HPDE6-E6E7 (cell line): ENCODE measurements around the gene BEGAIN.

Experiments used
- DNase-seq: peaks from one replicate; pipeline ENCODE4 v3.0.0; 2011; ENCODE audit warnings: missing footprints; ENCODE audit errors: extremely low spot score

Gene BEGAIN

DNA sequence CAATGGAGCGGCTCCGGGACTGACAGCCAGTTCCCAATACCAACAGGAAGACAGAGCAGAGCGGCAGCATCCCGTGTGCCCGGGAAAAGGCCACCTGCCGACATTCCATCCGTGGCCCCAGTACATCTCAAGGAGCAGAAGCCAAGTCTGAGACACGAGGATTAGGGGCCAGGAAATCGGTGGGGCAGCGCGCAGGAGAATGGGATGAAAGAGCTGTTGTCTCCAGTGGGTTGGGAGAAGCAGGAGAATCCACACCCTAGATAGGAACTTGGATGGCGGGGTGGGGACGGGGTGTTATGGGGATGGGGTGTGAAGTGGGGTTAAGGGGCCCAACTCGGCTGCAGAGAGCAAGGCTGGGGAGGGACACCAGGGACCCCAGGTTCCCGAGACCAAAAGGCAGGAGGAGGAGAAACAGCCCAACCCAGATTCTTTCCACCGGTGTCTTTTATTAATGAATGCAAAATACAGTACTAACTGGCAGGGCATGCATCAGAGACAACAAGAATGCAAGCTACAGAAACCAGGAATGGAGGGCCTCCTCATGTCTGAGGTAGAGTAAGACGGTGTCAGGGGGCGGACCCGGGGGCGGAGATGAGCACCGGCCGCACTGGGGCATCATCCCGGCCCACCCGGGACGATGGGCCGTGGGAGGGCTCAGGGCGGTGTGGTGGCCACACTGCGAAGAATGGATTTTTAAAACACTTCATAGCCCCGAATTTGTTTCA, 50.3 kb downstream of the BEGAIN start:
- DNase-seq: no peak

- DNase-seq: no peak
Observed at GRCh38 chr14:100536121-100536510, 51.1 kb downstream of the BEGAIN start.

DNA sequence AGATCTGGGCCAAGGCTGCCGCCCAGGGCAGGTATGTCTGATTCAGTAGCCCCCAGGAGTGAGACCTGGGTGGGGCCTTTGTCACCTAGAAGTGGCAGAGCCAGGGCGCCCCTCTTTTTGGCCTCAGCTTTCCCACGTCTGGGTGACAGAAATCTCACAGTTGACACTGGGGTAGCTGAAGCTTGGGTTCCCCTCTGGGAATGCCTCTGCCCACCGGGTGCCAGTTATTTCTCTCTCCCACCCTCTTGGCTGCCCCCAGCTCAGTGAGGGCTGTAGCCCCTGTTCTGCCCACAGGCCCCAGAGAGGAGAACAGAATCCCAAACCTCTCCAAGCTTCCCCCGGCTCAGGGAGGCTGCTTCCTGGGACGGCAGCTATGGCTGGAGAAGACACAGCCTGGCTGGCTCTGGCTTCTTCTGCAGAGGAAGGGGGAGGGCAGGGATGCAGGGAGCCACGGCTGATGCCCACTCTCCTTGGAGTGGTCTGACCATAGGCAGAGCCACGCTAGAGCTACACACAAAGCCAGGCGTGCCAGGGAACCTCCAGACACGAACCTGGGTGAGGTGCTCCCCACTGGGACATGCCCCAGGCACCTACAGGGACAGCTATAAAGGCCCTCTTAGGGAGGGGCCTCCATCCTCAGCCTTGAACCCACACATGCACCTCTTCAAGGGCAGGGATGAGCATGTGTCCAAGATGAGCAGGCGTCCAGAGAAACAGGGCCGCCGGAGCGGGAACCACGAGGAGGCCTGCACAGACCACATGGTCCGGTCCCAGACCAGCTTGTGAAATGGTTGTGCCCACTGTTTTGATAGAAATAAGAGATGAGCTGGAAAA, 51.7 kb downstream of the BEGAIN start:
- DNase-seq: no peak

DNA sequence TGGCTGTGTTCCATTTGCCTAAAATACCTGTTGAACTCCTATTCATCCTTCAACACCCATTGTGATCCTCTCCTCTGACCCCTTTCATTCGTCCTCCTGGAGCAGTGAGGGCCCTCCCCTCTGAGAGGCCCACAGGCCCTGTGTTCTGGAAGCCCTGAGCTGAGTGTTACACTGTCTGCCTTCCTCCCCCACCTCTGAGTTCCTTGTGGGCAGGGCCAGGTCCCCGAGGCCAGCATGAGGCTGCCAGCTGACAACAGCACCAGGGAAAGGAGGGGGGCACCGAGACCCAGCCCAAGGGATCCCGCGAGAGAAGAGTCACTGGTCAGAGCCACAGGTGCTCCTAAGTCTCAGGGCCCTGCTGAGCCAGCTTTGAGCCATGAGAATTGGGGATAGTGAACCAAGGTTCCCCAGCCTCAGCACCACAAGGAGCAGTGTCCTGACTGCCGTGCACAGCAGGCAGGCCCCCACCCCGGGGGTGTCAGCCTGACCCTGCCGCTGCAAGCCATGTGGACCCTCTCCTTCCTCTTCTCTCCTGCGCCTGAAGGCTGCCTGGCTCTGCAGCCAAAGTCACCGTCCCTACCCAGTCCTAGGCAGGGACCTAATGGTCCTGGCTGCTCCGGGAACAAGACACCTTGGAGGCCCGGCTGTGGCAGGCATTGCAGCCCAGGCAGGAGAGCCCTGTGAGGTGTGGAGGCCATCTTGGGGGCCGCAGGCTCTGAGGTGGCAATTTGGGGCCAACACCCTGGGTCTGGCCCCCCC, 52.5 kb downstream of the BEGAIN start:
- no peak for DNase-seq

DNA sequence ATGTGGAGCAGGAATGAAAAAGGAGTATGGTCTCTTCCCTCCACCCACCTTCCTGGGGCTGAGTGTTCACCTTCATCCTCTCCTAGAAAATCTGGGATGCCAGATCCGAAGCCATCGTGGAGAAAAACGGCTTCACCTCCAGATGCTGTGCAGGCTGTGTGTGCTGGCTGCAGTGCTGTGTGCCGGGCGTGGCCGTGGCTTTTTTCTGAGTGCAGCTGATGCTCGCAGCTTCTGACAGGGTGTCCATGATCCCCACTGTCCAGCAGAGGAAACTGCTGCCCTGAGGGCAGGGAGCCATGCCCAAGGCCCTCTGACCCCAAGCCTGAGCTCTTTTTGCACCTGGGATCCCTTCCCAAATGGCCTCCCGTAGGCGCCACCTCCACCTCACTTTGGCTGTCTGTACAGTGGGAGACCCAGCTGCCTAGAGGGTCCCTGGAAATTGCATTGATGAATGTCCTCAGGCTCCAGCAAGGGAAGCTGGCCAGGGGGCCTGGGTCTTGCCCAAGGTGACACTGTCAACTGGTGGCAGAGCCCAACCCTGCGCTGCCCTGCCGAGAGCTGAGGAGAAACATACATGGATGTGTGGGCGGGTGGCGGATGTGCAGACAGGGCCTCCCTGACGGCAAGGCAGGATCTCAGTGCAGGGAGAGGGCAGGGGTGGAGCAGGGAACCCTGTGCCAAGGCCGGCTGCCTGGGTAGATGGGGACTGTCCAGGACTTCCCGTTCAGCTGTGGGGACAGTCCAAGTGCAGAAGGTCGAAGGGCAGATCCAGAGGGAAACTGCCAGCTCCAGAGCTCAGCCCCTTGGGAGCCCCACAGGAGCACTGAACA, 53.3 kb downstream of the BEGAIN start:
- DNase-seq: no peak

GRCh38 chr14:100532906-100533655, 54.1 kb downstream of the BEGAIN start:
- DNase-seq: no peak

- no peak for DNase-seq
Observed at GRCh38 chr14:100532154-100532861, 54.9 kb downstream of the BEGAIN start.

- no peak for DNase-seq
Observed at GRCh38 chr14:100531152-100532121, 55.8 kb downstream of the BEGAIN start.

GRCh38 chr14:100530270-100531072, 56.7 kb downstream of the BEGAIN start:
- no peak for DNase-seq

- DNase-seq: no peak
Observed at GRCh38 chr14:100529561-100530031, 57.6 kb downstream of the BEGAIN start.

DNA sequence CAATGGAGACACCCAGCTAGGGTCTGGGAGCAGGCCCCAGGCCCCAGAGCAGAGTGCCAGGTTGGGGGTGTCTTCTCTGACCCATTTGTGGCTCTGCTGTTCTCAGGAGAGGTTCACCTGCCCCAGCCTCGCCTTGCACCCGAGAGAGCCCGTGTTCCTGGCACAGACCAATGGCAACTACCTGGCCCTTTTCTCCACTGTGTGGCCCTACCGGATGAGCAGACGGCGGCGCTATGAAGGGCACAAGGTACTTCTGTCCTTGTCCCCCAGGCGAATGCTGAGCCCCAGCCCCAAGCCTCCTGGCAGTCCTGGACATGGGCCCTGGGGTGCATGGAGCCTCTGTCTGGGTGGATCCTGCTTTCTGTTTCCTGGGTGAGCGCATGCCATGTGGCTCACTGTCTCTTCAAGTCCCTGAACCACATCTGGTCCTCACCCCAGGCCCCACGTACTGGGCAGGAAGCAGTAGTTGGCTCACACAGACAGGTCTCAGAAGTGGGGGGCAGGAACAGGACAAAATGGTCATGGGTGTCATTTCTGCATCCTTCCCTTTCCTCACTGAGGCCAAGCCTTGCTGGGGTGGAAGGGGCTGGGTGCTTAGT, 58.2 kb downstream of the BEGAIN start:
- no peak for DNase-seq

DNA sequence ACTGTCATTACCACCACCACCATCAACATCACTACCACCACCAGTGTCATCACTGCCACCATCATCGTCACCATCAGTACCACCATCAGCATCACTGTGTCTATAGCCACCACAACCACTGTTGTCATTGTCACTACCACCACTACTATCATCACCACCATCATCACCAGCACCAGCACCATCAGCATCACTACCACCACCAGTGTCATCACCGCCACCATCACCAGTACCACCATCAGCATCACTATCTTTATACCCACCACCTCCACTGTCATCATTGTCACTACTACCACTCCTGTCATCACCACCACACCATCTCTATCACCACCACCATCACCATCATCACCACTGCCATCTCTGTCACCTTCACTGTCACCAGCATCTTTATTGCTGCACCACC, 60.6 kb downstream of the BEGAIN start:
- no peak for DNase-seq

GRCh38 chr14:100526057-100526456, 61.2 kb downstream of the BEGAIN start:
- DNase-seq: no peak

DNA sequence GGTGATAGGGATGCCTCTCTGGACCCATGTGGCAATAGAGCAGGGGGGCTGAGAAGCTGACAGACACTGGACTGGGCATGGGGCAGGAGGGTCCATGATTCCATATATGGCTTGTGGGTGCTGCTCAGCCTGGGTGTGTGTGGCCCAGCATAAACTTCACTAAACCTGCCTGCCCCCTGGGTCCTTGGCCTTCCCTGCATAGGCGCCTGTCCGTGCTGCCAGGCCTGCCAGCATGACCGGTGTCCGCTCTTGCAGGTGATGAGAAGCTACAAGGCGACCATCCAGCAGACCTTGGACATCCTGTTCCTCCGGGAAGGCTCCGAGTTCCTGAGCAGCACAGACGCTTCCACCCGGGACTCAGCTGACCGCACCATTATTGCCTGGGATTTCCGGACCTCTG, 61.6 kb downstream of the BEGAIN start:
- no peak for DNase-seq

DNA sequence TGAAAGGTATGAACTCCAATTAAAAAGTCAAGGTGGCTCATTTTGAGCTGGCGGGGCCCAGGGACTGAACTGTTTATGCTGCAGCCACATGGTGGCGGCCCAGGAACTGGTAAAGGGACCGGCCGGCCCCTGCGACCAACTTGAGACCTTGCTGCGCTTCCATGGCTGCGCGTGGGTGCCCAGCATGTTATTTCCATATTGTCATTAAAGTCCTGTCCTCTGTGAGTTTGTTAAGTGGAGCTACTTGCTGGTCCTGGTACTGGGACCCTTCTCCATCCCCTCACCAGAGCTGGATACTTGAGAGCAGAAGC, 62.3 kb downstream of the BEGAIN start:
- no peak for DNase-seq

DNA sequence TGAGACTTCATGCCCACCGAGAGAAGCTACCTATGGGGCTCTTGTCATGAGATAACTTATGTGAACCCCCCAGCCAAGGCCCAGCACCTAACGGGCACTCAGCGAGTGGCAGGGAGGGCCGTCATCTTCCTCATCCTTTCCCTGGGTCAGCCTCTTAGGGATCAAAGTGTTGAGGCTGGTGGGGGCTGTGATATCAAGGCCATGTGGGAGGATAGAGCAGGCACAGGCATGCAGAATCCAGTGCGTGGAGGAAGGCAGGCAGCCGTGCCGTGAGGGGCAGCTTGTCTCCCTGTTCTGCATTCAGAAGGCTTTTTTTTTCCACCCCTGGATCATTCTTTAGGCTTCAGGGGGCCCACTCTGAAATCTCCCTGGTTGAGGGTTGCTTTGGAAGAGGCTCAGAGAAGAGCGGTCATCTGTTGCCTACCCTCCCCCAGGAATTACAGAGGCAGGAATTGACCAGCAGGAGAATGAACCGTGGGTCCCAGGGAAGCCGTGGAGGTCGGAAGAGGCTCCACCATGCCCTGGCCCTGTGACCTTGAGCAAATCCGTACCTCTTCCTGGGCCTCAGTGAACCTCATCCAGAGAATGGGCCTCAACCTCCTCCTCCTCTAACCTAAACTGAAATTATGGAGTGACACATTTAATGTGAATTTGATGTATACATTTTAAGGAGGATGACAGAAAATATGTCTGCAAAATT, 62.8 kb downstream of the BEGAIN start:
- no peak for DNase-seq

DNA sequence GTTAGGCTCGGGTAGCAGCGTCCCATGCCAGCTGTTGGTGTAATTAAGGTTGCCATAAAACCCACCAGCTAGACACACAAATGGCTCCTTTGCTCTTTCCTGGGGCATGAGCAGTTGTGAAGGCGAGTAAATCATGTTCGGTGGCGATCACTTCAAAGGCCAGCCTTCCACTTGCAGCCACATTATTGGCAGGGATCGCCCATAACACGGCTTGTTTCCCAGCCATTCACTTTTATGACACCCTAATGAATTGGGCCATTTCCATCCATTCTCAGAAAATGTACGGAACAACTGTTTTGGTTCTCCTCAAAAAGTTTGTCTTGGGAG, 63.4 kb downstream of the BEGAIN start:
- no peak for DNase-seq
